Breast epithelium (tissue), 4 donors: ENCODE results near the gene KLF3. TPM values are rescaled to one million over a fixed set of nuclear protein-coding genes. Genes with fewer than 3 reads are reported as not detected.

Source experiments
- DNase-seq, 2 donors: peaks; one replicate each; pipeline ENCODE4 v3.0.0-alpha.2; 2019; ENCODE audit warnings: low spot score in 2 of 2
- H3K27ac ChIP-seq, 2 donors: fragments of 200-600 bp; sonication (generic) in 1 of 2; one replicate each; pipeline ENCODE4 v1.5.1; 2016 to 2019; ENCODE audit warnings: mild to moderate bottlenecking in 1 of 2
- H3K27me3 ChIP-seq, 2 donors: fragments of 200-600 bp; sonication (generic) in 1 of 2; one replicate each; pipeline versions ENCODE4 v1.5.1 to v1.6.0; 2017 to 2019; ENCODE audit warnings: control low read depth in 1 of 2, mild to moderate bottlenecking in 1 of 2
- H3K36me3 ChIP-seq: fragments of 200-600 bp; one replicate; pipeline ENCODE4 v1.5.1; 2019
- H3K4me1 ChIP-seq, 2 donors: fragments of 200-600 bp; sonication (generic); one replicate each; pipeline ENCODE4 v1.5.1; 2016 to 2019; ENCODE audit warnings: control low read depth in 1 of 2
- H3K4me3 ChIP-seq, 3 donors: fragments of 200-600 bp; sonication (generic); 1 replicate in 2 of 3; 2 replicates in 1 of 3; pipeline ENCODE4 v1.5.1; 2016 to 2019; ENCODE audit warnings: mild to moderate bottlenecking in 3 of 3, moderate library complexity in 2 of 3
- H3K9me3 ChIP-seq, 2 donors: fragments of 200-600 bp; sonication (generic) in 1 of 2; one replicate each; pipeline ENCODE4 v1.5.1; 2016 to 2019; ENCODE audit warnings: control low read depth in 1 of 2
- CTCF ChIP-seq, 3 donors: fragments of 450-650 bp; IDR thresholded peaks; one replicate each; pipeline ENCODE4 v1.5.1; 2016 to 2017; ENCODE audit warnings: antibody characterized with exemption in 3 of 3, mild to moderate bottlenecking in 3 of 3, moderate library complexity in 3 of 3
- POLR2A ChIP-seq: fragments of 450-650 bp; IDR thresholded peaks from one replicate; pipeline ENCODE4 v1.6.1; 2016; ENCODE audit warnings: antibody characterized with exemption, mild to moderate bottlenecking, moderate library complexity
- POLR2AphosphoS5 ChIP-seq, 3 donors: sonication (generic); formaldehyde crosslinking; IDR thresholded peaks; one replicate each; pipeline ENCODE4 v1.6.1; 2017; ENCODE audit warnings: antibody characterized with exemption in 3 of 3
- intact Hi-C: fragments of 100-400 bp; cut with DNase I; formaldehyde crosslinking; loops from one replicate; pipeline ENCODE4 v1.15.1; 2023; ENCODE audit warnings: low total_unique reads
- total RNA-seq, 3 donors: library from RNA; depleted of rRNA; stranded (reverse); fragments of >200 nt; gene quantifications; one replicate each; pipeline ENCODE4 v1.1.0, GENCODE V29; 2016

The KLF3 gene
- total RNA-seq, 3 donors from 2014 or later = 33.4 to 48.5 (median 36.0) TPM

GRCh38 chr4:38634047-38634759, 29.8 kb upstream of the KLF3 start:
- Histone ChIP-seq H3K4me1 (no peaks in the 10 kb centered on the region), H3K27me3 (no peaks in the 10 kb centered on the region), H3K27ac (peak overlapping the region; percentile 9 to 80), H3K4me3 (no peak overlapping the region), H3K36me3 (no peaks in the 10 kb centered on the region), H3K9me3 (no peaks in the 10 kb centered on the region)
- intact Hi-C loops = no loop called here
- no peak for TF ChIP-seq CTCF (IDR thresholded peaks at IDR 0.05)
- TF ChIP-seq POLR2A = no peak
- TF ChIP-seq POLR2AphosphoS5 (IDR thresholded peaks at IDR 0.05) = no peak
- DNase-seq = no peak

- no peak for TF ChIP-seq POLR2AphosphoS5 (IDR thresholded peaks at IDR 0.05)
- no peak for TF ChIP-seq CTCF (IDR thresholded peaks at IDR 0.05)
- TF ChIP-seq POLR2A = no peak
- no peak overlapping the region for H3K4me3 ChIP-seq
- no peaks in the 10 kb centered on the region for H3K4me1 ChIP-seq
- no peak for DNase-seq
- H3K9me3 ChIP-seq = no peaks in the 10 kb centered on the region
- no peak overlapping the region for H3K27ac ChIP-seq
- H3K27me3 ChIP-seq = no peaks in the 10 kb centered on the region
- intact Hi-C loops = no loop called here
- no peaks in the 10 kb centered on the region for H3K36me3 ChIP-seq
Measured at GRCh38 chr4:38639242-38639641, 24.8 kb upstream of the KLF3 start.

- H3K27ac ChIP-seq = no peak overlapping the region
- H3K36me3 ChIP-seq = no peaks in the 10 kb centered on the region
- no peaks in the 10 kb centered on the region for H3K27me3 ChIP-seq
- no peaks in the 10 kb centered on the region for H3K9me3 ChIP-seq
- no peak for TF ChIP-seq CTCF (IDR thresholded peaks at IDR 0.05)
- TF ChIP-seq POLR2A = no peak
- no peak for TF ChIP-seq POLR2AphosphoS5 (IDR thresholded peaks at IDR 0.05)
- intact Hi-C loops = no loop called here
- no peak for DNase-seq
- H3K4me1 ChIP-seq = no peaks in the 10 kb centered on the region
- no peak overlapping the region for H3K4me3 ChIP-seq
Measured at GRCh38 chr4:38641811-38642210, 22.2 kb upstream of the KLF3 start.

GRCh38 chr4:38644201-38644600, 19.8 kb upstream of the KLF3 start:
- Histone ChIP-seq H3K27me3 (no peaks in the 10 kb centered on the region), H3K4me3 (no peak overlapping the region), H3K27ac (no peak overlapping the region), H3K36me3 (no peaks in the 10 kb centered on the region), H3K9me3 (no peaks in the 10 kb centered on the region), H3K4me1 (no peaks in the 10 kb centered on the region)
- intact Hi-C loops = no loop called here
- DNase-seq = no peak
- TF ChIP-seq POLR2A = no peak
- TF ChIP-seq CTCF (IDR thresholded peaks at IDR 0.05) = no peak
- TF ChIP-seq POLR2AphosphoS5 (IDR thresholded peaks at IDR 0.05) = no peak

GRCh38 chr4:38647101-38647819, 16.7 kb upstream of the KLF3 start:
- intact Hi-C loops = no loop called here
- H3K9me3 ChIP-seq = no peaks in the 10 kb centered on the region

More at GRCh38 chr4:38647101-38647819, 16.7 kb upstream of the KLF3 start:
- Histone ChIP-seq H3K4me1 (no peaks in the 10 kb centered on the region), H3K36me3 (no peaks in the 10 kb centered on the region), H3K27ac (no peak overlapping the region), H3K4me3 (no peak overlapping the region), H3K27me3 (no peaks in the 10 kb centered on the region)
- no peak for TF ChIP-seq POLR2AphosphoS5 (IDR thresholded peaks at IDR 0.05)
- no peak for TF ChIP-seq POLR2A
- no peak for TF ChIP-seq CTCF (IDR thresholded peaks at IDR 0.05)
- no peak for DNase-seq
